ENCODE data around the gene ZBTB7C. TPM values are rescaled to one million over a fixed set of nuclear protein-coding genes. Genes with fewer than 3 reads are reported as not detected.

The ZBTB7C gene
- polyA plus RNA-seq, 1 of the 3 experiments (the other 2 are of a cell fraction): 0.05 TPM

GRCh38 chr18:48336332-48336731 is 72.9 kb downstream of the ZBTB7C start:
- H3K79me2 ChIP-seq (ENCODE audit: insufficient read depth): no peaks in the 10 kb centered on the region
- CTCF ChIA-PET: interaction anchor here (0.8 to 1.6 kb wide), 3 partner anchors 9 to 306 kb away, joined by 3 to 6 read pairs (median 5); no protein-coding TSS in a partner anchor
- H3K9me3 ChIP-seq: no peaks in the 10 kb centered on the region
- POLR2A ChIA-PET: no interaction called here
- H3K4me1 ChIP-seq (ENCODE audit: control insufficient read depth in 1 of 2, insufficient read depth in 2 of 2, low read depth in 1 of 2, low read length in 1 of 2): peaks cover 0 to 18% of the 10 kb centered on the region in 2 experiments; a peak in 1 of 4 replicates
- no peaks in the 10 kb centered on the region for H3K36me3 ChIP-seq (replicated peaks in 1 of 2; ENCODE audit: control insufficient read depth in 1 of 2, insufficient read depth in 2 of 2, low read length in 1 of 2)
- peak overlapping the region in 1 of 2 experiments; percentile 47; a peak in 1 of 4 replicates for H3K27ac ChIP-seq (ENCODE audit: low read depth in 2 of 2, low read length in 1 of 2)
- no peak overlapping the region for H2AFZ ChIP-seq (ENCODE audit: low read depth)
- H3F3A ChIP-seq (replicated peaks; ENCODE audit: insufficient read depth): no peaks in the 10 kb centered on the region
- H3K4me3 ChIP-seq (ENCODE audit: low read depth in 2 of 2, low read length in 1 of 2): no peak overlapping the region
- no peaks in the 10 kb centered on the region for H4K20me1 ChIP-seq (ENCODE audit: insufficient read depth)
- peaks cover 6% of the 10 kb centered on the region; the same call in 1 of the 2 replicates for H3K27me3 ChIP-seq (ENCODE audit: insufficient read depth)
- no peak overlapping the region for H3K9ac ChIP-seq
- WGBS (ENCODE audit: low lambda C conversion rate): 84% methylated on average over 7 of the region's 8 CpGs
- DNase-seq: no peak
- H3K4me2 ChIP-seq: no peak overlapping the region
- H3K9me2 ChIP-seq: no peaks in the 10 kb centered on the region
- TF ChIP-seq FOSL2 (IDR thresholded peaks at IDR 0.05; ENCODE audit: borderline replicate concordance, low read depth) (no peak), SMC3 (IDR thresholded peaks at IDR 0.05; ENCODE audit: low read depth, low read length) (peak; percentile 11; the same call in 1 of the 2 replicates), JUND (IDR thresholded peaks at IDR 0.05) (no peak), NRF1 (IDR thresholded peaks at IDR 0.05; ENCODE audit: low read depth, low read length) (no peak), EZH2phosphoT487 (IDR thresholded peaks at IDR 0.05; ENCODE audit: borderline replicate concordance, low read depth) (no peak), USF2 (IDR thresholded peaks at IDR 0.05; ENCODE audit: borderline replicate concordance, low read depth, low read length) (no peak), GATA2 (CRISPR knock-in tag; IDR thresholded peaks at IDR 0.05) (no peak), RAD21 (IDR thresholded peaks at IDR 0.05; ENCODE audit: low read length) (peak; percentile 48), MEF2A (IDR thresholded peaks at IDR 0.05; ENCODE audit: borderline replicate concordance, low read depth) (no peak), RFX5 (IDR thresholded peaks at IDR 0.05; ENCODE audit: low read length) (no peak), USF1 (IDR thresholded peaks at IDR 0.05; ENCODE audit: borderline replicate concordance, low read depth) (no peak), TAF1 (IDR thresholded peaks at IDR 0.05; ENCODE audit: borderline replicate concordance, low read depth, low read length) (no peak), TCF12 (IDR thresholded peaks at IDR 0.05) (no peak), PBX3 (IDR thresholded peaks at IDR 0.05) (no peak), ELF1 (IDR thresholded peaks at IDR 0.05) (no peak)
- TF ChIP-seq, protein P1, sequence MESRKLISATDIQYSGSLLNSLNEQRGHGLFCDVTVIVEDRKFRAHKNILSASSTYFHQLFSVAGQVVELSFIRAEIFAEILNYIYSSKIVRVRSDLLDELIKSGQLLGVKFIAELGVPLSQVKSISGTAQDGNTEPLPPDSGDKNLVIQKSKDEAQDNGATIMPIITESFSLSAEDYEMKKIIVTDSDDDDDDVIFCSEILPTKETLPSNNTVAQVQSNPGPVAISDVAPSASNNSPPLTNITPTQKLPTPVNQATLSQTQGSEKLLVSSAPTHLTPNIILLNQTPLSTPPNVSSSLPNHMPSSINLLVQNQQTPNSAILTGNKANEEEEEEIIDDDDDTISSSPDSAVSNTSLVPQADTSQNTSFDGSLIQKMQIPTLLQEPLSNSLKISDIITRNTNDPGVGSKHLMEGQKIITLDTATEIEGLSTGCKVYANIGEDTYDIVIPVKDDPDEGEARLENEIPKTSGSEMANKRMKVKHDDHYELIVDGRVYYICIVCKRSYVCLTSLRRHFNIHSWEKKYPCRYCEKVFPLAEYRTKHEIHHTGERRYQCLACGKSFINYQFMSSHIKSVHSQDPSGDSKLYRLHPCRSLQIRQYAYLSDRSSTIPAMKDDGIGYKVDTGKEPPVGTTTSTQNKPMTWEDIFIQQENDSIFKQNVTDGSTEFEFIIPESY (IDR thresholded peaks at IDR 0.05; ENCODE audit: borderline replicate concordance, low read depth): no peak
- TF ChIP-seq, protein P2, sequence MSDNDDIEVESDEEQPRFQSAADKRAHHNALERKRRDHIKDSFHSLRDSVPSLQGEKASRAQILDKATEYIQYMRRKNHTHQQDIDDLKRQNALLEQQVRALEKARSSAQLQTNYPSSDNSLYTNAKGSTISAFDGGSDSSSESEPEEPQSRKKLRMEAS (IDR thresholded peaks at IDR 0.05; ENCODE audit: low read depth): no peak
- TF ChIP-seq, protein P3, sequence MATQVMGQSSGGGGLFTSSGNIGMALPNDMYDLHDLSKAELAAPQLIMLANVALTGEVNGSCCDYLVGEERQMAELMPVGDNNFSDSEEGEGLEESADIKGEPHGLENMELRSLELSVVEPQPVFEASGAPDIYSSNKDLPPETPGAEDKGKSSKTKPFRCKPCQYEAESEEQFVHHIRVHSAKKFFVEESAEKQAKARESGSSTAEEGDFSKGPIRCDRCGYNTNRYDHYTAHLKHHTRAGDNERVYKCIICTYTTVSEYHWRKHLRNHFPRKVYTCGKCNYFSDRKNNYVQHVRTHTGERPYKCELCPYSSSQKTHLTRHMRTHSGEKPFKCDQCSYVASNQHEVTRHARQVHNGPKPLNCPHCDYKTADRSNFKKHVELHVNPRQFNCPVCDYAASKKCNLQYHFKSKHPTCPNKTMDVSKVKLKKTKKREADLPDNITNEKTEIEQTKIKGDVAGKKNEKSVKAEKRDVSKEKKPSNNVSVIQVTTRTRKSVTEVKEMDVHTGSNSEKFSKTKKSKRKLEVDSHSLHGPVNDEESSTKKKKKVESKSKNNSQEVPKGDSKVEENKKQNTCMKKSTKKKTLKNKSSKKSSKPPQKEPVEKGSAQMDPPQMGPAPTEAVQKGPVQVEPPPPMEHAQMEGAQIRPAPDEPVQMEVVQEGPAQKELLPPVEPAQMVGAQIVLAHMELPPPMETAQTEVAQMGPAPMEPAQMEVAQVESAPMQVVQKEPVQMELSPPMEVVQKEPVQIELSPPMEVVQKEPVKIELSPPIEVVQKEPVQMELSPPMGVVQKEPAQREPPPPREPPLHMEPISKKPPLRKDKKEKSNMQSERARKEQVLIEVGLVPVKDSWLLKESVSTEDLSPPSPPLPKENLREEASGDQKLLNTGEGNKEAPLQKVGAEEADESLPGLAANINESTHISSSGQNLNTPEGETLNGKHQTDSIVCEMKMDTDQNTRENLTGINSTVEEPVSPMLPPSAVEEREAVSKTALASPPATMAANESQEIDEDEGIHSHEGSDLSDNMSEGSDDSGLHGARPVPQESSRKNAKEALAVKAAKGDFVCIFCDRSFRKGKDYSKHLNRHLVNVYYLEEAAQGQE (IDR thresholded peaks at IDR 0.05; ENCODE audit: low read depth, low read length): no peak

All from SK-N-SH (cell line).